ENCODE measurements around the gene KCNT1. TPM values are rescaled to one million over a fixed set of nuclear protein-coding genes. Genes with fewer than 3 reads are reported as not detected.
A peak's percentile ranks its signal among the peaks of the same experiment; 100 is the strongest.

Gene KCNT1
- total RNA-seq, 1 donor from 2014 or later = 0.14 TPM

DNA sequence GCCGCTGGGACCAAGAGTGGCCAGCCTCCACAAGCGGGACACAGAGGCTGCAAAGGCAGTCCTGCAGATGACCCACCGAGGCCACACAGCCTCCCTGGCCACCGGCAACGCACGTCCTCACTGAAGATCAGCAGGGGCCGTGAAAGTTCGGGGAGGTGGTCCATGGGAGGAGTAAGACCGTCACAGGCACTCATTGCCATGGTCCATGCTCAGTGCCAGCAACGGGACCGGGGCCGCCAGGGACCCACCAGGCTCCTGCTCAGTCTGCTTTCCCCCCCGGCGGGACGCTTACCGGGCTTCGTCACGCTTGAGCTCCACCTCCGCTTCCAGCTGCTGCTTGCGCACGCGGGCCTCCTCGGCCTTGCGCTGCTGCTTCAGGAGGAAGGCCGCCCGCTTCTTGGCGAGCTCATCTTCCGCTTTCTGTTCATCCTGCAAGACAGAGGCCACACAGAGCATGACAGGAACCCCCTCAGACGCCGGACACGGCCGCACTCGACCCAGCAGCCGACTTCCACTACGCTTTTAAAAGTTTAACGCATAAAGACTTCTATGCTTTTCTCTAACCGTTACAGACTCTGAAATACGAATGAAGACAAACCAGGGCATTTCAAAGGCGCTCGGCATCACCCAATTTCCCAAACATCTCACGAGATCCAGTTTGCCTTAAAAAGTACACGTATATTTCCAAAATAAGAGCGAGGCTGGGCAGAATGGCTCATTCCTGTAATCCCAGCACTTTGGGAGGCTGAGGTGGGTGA lies 116.9 kb downstream of the KCNT1 start:
- Mint-ChIP-seq H3K4me3 (no peak overlapping the region), H3K9me3 (no peaks in the 10 kb centered on the region), H3K36me3 (ENCODE audit: low read depth) (peaks cover 25% of the 10 kb centered on the region)

DNA sequence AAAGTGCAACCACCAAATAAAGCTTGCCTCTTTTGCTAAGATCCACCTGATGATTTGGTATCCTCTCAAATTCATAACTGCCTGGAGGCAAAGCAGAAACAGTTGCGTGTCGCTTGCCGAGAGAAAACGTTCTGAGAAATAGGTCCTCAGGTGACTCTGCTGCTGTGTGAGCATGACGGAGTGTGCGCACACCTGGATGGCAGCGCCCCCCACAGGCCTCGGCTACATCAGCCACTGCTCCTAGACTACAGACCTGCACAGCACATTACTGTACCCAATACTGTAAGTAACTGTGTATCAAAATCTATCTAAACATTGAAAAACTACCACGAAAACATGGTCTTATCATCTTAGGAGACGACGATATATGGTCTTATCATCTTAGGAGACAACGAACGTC lies 117.9 kb downstream of the KCNT1 start:
- H3K36me3 Mint-ChIP-seq (ENCODE audit: low read depth) = peaks cover 20% of the 10 kb centered on the region

More for the DNA sequence above, 116.9 kb downstream of the KCNT1 start:
- TF ChIP-seq, protein P1, sequence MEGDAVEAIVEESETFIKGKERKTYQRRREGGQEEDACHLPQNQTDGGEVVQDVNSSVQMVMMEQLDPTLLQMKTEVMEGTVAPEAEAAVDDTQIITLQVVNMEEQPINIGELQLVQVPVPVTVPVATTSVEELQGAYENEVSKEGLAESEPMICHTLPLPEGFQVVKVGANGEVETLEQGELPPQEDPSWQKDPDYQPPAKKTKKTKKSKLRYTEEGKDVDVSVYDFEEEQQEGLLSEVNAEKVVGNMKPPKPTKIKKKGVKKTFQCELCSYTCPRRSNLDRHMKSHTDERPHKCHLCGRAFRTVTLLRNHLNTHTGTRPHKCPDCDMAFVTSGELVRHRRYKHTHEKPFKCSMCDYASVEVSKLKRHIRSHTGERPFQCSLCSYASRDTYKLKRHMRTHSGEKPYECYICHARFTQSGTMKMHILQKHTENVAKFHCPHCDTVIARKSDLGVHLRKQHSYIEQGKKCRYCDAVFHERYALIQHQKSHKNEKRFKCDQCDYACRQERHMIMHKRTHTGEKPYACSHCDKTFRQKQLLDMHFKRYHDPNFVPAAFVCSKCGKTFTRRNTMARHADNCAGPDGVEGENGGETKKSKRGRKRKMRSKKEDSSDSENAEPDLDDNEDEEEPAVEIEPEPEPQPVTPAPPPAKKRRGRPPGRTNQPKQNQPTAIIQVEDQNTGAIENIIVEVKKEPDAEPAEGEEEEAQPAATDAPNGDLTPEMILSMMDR (conservative IDR thresholded peaks at IDR 0.05) = no peak
- no peak for DNase-seq (ENCODE audit: low read depth, low spot score)
- no peaks in the 10 kb centered on the region for H3K4me1 Mint-ChIP-seq
- H3K27ac Mint-ChIP-seq (ENCODE audit: unreplicated experiment) = no peak overlapping the region
- H3K27me3 Mint-ChIP-seq (ENCODE audit: low read depth) = no peaks in the 10 kb centered on the region

DNA sequence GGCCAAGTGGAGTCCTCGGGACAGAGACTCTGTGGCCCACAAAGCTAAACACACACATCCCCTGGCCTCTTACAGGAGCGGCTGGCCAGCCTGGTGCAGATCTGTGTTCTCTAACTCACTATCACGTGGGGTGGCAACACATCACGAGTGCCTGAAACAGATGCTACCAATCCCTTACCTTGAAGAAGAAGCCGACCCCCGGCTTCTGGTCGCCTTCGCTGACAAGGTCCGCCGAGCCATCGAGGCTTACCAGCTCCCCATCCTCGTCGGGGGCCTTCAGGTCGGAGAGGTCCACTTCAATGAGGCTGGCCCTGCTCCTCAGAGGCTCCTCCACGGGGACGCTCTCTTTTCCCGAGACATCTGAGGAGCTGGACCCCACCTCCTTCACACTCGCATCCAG lies 118.7 kb downstream of the KCNT1 start:
- Mint-ChIP-seq H3K4me3 (no peak overlapping the region), H3K27me3 (ENCODE audit: low read depth) (no peaks in the 10 kb centered on the region), H3K9me3 (no peaks in the 10 kb centered on the region), H3K36me3 (ENCODE audit: low read depth) (peaks cover 17% of the 10 kb centered on the region), H3K4me1 (no peaks in the 10 kb centered on the region), H3K27ac (ENCODE audit: unreplicated experiment) (peak overlapping the region; percentile 16)
- DNase-seq (ENCODE audit: low read depth, low spot score) = no peak
- TF ChIP-seq, protein P1 (conservative IDR thresholded peaks at IDR 0.05) = no peak

More for the DNA sequence above, 117.9 kb downstream of the KCNT1 start:
- Mint-ChIP-seq H3K9me3 (no peaks in the 10 kb centered on the region), H3K4me1 (no peaks in the 10 kb centered on the region), H3K4me3 (no peak overlapping the region), H3K27me3 (ENCODE audit: low read depth) (no peaks in the 10 kb centered on the region), H3K27ac (ENCODE audit: unreplicated experiment) (peak overlapping the region; percentile 50)
- DNase-seq (ENCODE audit: low read depth, low spot score) = no peak
- TF ChIP-seq, protein P1 (conservative IDR thresholded peaks at IDR 0.05) = peak; percentile 20

DNA sequence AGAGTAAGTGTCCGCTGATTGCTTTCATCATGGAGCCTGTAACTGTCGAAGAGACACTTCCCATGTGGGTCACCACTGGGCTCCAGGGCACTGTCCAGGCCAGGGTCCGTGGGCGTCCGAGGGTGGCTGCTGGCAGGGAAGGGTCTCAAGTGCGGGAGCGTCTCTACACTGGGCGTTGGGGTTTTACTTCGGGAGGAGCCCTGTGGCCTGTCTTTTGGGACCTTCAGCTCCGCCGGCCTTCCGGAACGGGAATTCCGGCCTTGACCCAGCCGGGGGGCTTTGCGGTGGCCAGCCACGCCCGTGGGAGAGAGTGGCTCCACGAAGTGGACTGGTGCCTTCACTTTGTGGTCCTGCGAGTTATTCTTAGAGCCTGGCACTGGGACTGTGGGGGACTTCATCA lies 119.1 kb downstream of the KCNT1 start:
- no peak overlapping the region for H3K4me3 Mint-ChIP-seq
- H3K36me3 Mint-ChIP-seq (ENCODE audit: low read depth) = peaks cover 17% of the 10 kb centered on the region
- no peaks in the 10 kb centered on the region for H3K9me3 Mint-ChIP-seq
- TF ChIP-seq, protein P1 (conservative IDR thresholded peaks at IDR 0.05) = no peak
- H3K27ac Mint-ChIP-seq (ENCODE audit: unreplicated experiment) = peak overlapping the region; percentile 16
- H3K27me3 Mint-ChIP-seq (ENCODE audit: low read depth) = no peaks in the 10 kb centered on the region
- DNase-seq (ENCODE audit: low read depth, low spot score) = no peak
- no peaks in the 10 kb centered on the region for H3K4me1 Mint-ChIP-seq

DNA sequence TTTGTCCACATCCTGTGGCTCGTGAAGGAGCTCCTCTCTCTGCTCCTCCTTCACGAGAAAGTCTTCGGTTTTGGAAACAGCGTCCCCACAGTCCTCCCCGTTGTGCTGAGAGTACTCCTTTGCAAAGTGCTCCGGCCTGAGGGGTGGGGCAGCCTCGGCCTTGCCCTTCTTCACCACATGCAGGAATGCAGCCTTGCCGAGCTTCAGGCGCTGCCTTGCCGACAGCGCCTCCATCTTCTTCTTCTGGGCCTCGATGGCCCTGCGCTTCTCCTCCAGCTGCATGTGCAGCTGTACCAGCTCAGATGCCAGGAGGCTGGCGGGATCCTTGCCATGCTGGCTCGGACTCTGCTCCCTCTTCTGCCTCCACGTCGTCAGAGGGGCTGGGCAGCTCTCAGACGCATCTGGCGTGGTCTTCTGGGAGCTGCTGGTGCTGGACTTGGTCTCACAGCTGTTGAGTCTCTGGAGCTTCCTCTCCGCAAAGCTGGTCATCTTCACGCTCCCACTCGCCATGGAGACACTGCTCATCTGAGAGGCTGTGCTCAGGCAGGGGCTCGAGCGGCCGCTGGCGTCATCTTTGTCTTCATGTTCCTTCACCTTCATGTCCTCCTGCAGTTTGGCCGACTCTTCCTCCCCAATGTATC lies 119.9 kb downstream of the KCNT1 start:
- no peaks in the 10 kb centered on the region for H3K9me3 Mint-ChIP-seq
- H3K27me3 Mint-ChIP-seq (ENCODE audit: low read depth) = no peaks in the 10 kb centered on the region
- H3K36me3 Mint-ChIP-seq (ENCODE audit: low read depth) = peaks cover 17% of the 10 kb centered on the region
- DNase-seq (ENCODE audit: low read depth, low spot score) = no peak
- TF ChIP-seq, protein P1 (conservative IDR thresholded peaks at IDR 0.05) = no peak
- no peak overlapping the region for H3K4me3 Mint-ChIP-seq
- peak overlapping the region; percentile 84 for H3K27ac Mint-ChIP-seq (ENCODE audit: unreplicated experiment)
- no peaks in the 10 kb centered on the region for H3K4me1 Mint-ChIP-seq
